Hematopoietic multipotent progenitor cell treated with erythropoietin and hydrocortisone succinate and interleukin-3 and kit ligand, for 8 days (in vitro differentiated cells): ENCODE data around the gene GALNT9.
A peak's percentile ranks its signal among the peaks of the same experiment; 100 is the strongest.
"Not testable (repeated sequence)": the region's sequence is repeated elsewhere in the genome, so short reads cannot be mapped to it uniquely, and the experiment has no call there.

Source experiments
- DNase-seq: peaks from one replicate; pipeline ENCODE4 v3.0.0-alpha.2; 2015

GALNT9 gene

GRCh38 chr12:132263451-132264049, 65.8 kb downstream of the GALNT9 start:
- DNase-seq = no peak

- DNase-seq = no peak
These were observed 66.4 kb downstream of the GALNT9 start for GRCh38 chr12:132263061-132263360.

GRCh38 chr12:132262256-132263060, 66.9 kb downstream of the GALNT9 start:
- no peak for DNase-seq

- no peak for DNase-seq
These were observed 67.9 kb downstream of the GALNT9 start for GRCh38 chr12:132261328-132262138.

GRCh38 chr12:132260721-132261120, 68.7 kb downstream of the GALNT9 start:
- no peak for DNase-seq

GRCh38 chr12:132259872-132260695, 69.3 kb downstream of the GALNT9 start:
- DNase-seq = no peak

GRCh38 chr12:132259364-132259871, 70.0 kb downstream of the GALNT9 start:
- no peak for DNase-seq

GRCh38 chr12:132258543-132258942, 70.8 kb downstream of the GALNT9 start:
- DNase-seq = no peak

GRCh38 chr12:132257955-132258490, 71.4 kb downstream of the GALNT9 start:
- no peak for DNase-seq

- DNase-seq = no peak
These were observed 72.0 kb downstream of the GALNT9 start for GRCh38 chr12:132257206-132257954.

- no peak for DNase-seq
These were observed 72.7 kb downstream of the GALNT9 start for GRCh38 chr12:132256646-132257045.

GRCh38 chr12:132255642-132256041, 73.7 kb downstream of the GALNT9 start:
- DNase-seq = no peak

- DNase-seq = peak; percentile 5
These were observed 75.5 kb downstream of the GALNT9 start for GRCh38 chr12:132253698-132254480.

- not testable (repeated sequence) for DNase-seq
These were observed 76.4 kb downstream of the GALNT9 start for GRCh38 chr12:132252981-132253380.

GRCh38 chr12:132251741-132252490, 77.5 kb downstream of the GALNT9 start:
- DNase-seq = no peak

GRCh38 chr12:132251310-132251709, 78.1 kb downstream of the GALNT9 start:
- no peak for DNase-seq

GRCh38 chr12:132250707-132251106, 78.7 kb downstream of the GALNT9 start:
- no peak for DNase-seq

- no peak for DNase-seq
These were observed 79.5 kb downstream of the GALNT9 start for GRCh38 chr12:132249689-132250478.
